CMK (cell line): ENCODE measurements around the gene PPP1R9A.

Experiments used
- DNase-seq: peaks from one replicate; pipeline ENCODE4 v3.0.0-alpha.2; 2010; ENCODE audit warnings: low read depth

Gene PPP1R9A

DNA sequence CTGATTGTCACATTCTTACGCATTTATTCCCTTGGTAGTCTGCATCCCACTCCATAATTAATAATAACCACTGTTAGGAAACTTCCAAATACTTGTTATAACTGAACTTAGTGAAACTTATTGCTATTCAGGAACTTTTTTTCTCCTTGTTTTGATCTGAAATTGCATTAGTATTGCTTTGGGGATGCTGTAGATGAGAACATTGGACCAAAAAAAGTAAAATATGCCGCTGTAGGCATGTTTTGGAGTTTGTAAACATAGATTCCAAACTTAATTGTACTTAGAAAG is 1.7 kb downstream of the PPP1R9A start:
- no peak for DNase-seq

DNA sequence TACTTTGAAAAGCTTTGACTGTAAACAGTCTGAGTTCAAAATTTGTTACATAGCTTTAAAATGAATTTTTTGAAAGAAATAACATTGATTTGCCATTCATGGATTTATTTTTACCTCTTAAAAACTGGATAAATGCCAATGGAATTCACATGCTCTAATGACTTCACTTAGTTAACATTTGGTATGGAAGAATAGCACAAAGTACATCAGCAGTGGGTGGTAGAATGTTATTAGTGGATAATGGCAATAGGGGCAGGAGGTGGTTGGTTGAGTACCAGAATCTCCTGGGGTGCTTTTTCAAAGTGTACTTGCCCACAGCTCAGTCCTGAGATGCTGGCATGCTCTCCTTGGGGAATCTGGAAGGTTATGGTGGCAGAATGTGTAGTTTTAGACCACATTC is 4.7 kb downstream of the PPP1R9A start:
- no peak for DNase-seq

DNA sequence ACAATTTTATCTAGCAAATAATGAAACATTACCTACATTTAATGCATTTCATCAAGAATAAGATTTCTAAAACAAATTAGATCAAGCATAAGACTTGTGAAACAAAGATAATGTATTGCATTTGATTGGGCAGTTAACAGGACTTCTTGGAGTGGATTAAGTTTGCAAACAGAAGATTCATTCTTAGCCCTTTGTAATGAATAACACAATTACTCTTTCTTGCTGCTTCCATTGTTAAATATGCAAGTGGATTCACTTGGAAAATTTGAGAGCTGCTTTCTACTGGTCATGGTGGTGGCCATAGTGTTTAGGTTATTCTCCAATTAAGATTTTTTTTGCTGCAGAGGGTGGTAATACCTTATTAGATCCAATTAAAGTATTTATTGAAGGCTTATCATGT is 6.0 kb downstream of the PPP1R9A start:
- no peak for DNase-seq

DNA sequence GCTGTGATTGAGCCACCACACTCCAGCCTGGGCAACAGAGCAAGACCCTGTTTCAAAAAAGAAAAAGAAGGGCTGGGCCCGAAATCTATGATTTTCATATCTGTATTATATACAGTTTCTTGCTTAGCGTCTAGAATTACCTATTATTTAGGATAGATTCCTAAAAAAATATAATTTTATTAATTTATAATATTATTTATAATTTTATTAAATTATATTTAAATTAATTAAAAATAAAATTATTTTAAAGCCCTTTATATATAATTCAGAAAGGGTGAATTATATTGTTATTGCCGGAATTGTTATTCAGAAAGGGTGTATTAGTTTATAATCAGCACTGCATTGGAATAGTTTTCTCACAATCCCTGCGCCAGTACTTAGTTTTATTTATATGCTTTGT is 14.5 kb downstream of the PPP1R9A start:
- no peak for DNase-seq

DNA sequence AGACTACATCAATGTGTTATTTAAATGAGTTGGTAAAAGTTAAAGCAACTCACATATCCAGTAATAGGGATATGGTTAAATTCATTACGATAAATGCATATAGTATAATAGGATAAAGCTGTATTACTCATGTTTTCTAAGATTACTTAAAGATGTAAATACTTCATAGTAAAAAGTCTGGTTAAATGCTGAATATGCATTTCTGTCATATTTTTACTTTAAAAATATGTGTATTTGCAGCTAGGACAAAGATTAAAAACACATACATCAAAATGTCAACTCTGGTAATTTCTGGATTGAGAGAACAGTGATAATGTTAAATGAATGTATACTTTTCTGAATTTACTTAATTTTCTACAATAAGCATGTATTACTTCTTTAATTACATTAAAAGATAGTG is 15.1 kb downstream of the PPP1R9A start:
- no peak for DNase-seq

DNA sequence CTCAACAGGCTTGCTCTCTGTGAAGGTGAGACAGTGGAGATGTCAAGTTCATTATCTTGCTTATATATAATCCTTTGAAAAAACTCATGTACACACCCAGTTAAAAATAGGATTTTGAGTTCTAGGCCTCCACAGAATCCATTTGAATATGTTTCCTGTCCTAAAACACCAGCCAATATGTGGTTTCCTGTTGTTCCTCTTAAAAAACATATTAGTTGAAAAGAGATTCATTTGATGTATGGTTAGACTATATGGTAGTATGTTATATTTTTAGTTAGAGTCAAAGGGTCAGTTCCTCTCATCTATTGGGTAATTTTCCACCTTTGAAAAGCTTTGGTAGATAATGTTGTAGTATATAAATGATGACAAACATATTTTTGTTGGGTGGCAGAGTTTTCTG is 16.0 kb downstream of the PPP1R9A start:
- DNase-seq: no peak

DNA sequence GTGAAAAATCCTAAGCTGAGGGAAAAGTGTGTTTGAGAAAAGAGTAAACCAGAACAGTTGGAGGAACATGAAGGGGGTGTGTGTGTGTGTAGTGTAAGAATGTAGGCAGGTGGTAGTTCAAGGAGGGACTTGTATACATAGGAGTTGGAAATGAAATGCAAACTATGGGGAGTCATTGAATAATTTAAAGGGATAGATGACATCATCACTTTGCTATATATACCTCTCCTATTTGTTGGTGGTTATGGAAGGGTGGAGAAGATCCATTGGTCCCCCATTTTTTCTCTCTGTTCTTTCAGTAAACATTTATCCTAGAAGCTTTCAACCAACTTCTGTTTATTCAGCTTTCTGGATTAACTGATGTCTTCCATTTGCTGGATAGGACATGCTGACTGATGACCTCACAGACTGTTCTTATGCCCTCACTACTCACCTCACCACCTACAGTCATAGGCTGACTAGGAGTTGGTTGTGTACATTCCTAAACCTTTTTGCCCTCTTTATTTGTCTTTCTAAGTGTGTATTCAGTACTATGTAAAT is 20.8 kb downstream of the PPP1R9A start:
- DNase-seq: no peak

DNA sequence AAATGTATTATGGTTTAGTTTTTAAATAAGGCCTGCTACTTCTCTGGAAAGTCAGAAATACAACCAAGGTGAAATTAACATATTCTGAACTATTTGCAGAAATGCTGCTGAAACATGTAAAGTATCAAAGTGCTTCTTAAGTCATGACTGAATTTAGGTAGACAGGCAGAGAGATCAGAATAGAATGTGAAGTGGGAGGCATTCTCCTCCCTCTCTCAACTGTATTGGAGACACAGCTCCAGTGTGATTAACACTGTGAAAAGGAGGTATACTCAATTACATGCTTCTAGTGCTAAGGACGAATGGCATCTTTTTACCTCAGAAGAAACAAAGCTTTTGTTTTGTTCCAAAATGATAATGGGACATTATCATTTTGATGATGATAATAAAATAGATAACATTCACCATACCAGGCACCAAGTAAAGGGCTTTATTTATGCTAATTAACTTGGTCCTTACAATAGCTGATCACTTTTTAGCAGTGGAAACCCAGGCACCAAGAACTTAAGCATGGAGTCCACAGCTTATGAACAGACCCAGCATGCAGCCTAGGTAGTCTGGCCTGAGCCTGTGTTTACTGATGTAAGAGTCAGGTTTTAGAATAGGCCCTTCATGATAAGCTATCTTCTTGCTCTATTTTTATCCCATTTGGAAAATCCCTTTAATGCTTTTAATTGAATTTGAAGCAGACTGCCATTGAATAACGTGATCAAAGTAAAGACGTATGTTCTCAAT is 26.0 kb downstream of the PPP1R9A start:
- no peak for DNase-seq

DNA sequence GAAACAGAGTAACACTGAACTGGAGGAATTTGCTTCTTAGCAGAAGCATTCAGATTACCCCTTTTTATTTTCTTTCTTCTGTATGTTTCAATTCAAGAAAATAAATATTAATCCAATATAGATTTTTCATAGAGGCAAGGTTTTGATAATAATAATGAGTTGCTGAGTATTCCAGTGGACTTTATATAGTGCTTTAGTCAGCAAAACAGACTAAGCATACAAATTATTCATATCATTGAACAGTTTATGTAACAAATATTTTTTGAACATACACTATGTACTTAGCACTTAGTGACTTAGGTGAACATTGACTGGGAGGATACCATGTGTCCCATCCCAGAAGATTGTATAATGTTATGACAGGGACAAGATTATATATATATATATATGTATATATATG is 32.0 kb downstream of the PPP1R9A start:
- DNase-seq: no peak

DNA sequence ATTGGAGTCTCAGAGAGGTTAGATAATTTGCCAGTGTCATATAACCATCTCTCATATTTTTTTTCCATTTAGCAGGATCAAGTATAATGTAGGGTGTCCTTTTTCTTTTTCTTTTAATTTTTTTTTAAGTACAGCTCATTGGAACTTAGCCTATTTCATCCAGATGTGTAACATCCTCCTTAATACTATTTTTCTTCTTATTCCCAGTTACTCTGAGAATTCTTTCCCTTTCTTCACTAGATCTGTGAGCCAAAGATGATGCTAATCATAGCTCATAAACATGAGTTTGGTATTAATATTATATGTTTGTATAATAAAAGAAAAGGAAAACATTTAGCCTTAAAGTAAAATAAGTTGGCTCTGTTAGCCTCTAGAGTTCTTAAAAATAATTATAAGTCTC is 32.8 kb downstream of the PPP1R9A start:
- DNase-seq: no peak

DNA sequence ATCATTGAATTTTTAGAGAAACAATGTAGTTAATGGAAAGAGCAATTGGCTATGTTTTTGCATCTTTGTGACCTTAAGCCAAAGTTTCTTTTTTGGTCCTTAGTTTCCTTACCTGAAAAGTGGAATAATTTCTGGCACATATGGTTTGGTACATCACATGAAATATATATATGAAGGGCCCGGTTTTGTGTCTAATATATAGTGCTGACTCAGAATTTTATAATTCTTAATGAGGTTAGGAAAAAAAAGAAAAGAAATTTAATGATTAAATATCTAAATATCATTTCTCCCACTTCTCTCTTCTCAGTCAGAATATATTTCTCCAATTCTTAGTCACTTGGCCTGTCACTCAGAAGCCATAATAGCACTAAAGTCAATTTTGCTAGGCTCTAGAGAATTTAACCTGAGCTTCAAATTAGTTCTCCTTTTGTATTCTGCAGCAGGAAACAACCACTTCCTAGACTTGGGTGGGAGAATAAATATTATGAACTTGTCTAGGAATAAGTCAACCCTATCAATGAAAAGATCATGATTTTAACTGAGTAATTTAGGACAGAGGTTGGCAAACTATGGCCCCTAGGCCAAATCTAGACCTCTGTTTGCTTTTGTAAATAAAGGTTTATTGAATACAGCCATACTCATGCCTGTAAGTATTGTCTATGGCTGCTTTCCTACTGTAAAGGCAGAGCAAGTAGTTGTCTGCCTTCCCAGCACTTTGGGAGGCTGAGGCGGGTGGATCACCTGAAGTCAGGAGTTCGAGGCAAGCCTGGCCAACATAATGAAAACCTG is 34.6 kb downstream of the PPP1R9A start:
- DNase-seq: no peak

DNA sequence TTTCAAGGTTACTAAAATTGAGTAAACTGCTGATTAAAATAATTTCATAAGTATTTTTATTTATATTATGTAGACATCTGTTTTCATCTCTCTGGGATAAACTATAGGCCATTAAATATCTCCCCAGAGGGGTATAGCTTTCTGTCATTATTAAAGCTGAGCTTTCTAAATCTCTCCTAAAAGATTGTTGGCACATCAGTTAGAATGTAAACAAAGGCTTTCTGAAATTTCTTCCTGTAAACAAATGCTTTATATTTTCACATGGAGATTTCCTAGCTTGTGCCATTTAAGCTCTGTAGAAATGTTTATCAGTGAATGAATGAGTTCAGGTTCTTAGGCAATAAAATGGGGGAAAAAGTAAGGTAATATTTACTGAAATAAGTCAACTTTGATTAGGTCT is 35.7 kb downstream of the PPP1R9A start:
- no peak for DNase-seq

DNA sequence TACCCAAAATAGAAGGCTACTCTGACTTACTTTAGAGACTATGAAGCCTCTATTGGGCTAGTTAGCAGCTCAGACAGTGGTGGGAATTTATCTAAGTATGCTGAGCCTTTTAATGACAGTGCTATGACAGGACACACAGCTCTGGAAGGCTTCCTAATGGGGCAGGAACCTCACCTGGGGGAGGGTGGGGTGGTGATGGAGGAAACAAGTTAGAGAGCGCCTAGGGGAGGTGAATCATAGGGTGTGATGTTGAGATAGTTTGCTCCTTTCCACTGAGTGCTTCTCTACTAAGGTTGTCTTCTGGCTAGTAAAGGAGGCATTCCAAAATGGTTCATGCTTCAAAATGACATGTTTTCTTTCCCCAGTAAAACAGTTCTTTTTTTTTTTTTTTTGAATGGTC is 42.1 kb downstream of the PPP1R9A start:
- no peak for DNase-seq

DNA sequence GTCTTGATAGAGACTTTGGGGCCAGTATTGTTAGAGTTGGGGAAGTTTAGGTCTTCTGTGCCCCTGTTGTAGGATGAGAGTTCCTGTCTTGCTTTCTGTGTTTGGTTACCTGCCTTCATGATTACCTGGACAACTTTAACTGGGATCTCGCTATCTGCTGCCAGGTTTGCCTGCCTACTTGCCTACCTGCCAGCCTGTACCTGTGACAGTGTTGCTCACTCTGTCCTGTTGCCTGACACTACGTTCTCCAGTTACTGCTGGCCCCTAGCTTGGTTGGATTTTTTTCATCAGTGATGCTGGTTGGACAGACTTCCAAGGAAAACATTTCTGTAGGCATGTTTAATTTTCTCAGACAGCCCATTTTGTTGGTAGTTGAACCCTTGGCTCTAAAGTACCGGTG is 48.4 kb downstream of the PPP1R9A start:
- no peak for DNase-seq

DNA sequence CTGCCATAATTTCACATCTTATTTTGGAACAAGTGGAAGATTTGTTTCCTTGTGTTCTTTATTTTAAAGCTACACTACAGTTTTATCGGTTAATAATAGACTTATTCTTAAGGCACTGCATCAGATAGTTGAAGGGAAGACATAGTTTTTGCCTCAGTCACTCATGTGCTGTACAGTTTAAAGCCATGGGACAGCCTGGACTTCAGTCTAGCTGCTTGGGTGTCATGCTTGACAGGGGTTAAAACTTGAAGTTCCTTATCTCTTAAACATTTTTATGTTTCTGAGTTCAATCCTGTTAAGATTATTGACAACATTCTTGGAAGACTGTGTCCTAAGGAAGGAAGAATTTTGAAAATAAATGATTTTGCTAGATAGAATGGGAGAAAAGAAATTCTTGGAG is 49.7 kb downstream of the PPP1R9A start:
- no peak for DNase-seq

DNA sequence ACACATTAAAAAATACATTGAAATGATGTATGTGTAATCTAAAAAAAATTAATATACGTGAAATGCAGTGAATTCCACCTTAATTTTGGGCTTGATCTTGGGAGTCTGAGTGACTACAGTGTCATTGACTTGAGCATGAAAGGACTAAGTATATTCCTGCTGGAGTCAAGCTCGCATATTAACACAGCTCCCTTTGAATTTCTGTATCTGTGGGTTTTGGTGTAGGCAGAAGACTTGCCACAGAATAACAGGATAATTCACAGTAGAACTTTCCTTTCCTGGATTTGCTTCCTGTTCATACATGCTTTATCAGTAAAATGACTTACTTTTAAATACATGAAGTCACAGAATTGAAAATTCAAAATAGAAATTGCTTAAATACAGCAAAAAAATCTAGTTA is 55.3 kb downstream of the PPP1R9A start:
- no peak for DNase-seq

DNA sequence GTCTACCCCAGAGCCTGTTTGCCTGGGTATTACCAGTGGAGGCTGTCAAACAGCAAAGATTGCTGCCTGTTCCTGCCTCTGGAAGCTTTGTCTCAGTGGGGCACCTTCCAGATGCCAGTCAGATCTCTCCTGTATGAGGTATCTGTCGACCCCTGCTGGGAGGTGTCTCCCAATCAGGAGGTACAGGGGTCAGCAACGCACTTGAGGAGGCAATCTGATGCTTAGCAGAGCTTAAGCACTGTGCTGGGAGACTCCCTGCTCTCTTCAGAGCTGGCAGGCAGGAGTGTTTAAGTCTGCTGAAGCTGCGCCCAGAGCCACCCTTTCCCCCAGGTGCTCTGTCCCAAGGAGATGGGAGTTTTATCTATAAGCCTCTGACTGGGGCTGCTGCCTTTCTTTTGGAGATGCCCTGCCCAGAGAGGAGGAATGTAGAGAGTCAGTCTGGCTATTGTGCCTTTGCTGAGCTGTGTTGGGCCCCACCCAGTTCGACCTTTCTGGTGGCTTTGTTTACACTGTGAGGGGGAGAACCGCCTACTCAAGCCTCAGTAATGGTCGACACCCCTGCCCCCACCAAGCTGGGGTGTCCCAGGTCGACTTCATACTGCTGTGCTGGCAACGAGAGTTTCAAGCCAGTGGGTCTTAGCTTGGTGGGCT is 62.2 kb downstream of the PPP1R9A start:
- DNase-seq: no peak

DNA sequence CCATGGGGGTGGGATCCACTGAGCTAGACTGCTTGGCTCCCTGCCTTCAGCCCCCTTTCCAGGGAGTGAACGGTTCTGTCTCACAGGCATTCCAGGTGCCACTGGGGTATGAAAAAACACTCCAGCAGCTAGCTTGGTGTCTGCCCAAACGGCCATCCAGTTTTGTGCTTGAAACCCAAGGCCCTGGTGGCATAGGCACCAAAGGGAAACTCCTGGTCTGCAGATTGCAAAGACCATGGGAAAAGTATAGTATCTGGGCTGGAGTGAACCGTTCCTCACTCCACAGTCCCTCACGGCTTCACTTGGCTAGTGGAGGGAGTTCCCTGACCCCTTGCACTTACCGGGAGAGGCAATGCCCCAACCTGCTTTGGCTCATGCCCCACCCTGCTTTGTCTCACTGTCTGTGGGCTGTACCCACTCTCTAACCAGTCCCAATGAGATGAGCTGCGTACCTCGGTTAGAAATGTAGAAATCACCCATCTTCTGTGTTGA is 62.7 kb downstream of the PPP1R9A start:
- no peak for DNase-seq

DNA sequence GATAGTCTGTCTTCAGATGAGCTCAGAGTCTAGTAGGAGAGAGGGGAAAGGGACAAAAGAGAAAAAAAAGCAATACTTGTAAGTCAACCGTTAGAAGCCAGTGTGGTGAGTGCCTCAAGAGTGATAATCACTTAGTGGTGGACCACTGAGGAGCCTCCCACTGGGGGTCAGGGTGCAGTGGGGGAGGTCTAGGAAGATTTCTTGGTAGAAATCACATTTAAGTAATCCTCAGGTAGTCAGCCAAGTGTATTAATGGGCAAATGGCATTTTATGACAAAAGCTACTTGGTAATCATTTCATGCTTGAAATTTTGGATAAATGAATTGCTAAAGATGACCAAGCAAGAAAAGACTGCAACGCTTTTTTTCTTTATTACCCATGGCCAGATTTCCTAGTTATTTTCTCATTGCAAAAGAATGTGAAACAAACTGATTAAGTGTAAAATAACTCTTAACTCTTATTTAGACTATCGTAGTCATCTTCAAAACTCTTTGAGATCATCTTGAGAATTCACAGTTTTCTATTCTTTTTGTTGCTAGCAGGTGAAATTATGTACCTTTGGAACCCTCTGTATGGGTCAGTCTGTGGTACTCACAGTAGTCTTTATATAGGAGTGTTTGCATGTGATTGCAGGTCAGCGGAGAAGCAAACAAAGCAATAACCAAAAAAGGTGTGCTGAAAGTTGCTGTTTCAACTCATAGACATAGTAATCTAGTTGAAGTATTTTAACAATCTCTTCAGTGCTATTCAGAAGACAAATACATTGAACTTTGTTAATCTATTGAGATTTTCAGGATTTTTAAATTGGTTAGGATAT is 63.9 kb downstream of the PPP1R9A start:
- DNase-seq: no peak

DNA sequence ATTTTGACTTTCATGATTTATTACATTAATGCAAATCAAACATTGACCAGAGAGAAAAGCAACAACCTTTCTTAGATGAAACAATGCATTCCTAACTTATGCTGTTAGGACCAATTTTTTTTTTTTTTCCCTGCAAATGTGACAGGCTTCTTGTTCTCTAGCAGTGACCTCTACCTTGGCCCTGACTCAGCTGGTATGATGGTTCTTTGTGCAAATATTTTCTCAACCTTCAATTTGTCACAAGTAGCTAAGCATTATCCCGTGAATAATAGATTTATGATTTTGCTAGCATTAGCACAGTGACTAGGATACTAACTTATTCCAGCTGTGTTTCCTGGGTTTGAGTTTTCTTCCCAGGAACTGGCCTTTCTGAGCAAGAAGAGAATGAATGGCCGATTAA is 64.9 kb downstream of the PPP1R9A start:
- DNase-seq: no peak

DNA sequence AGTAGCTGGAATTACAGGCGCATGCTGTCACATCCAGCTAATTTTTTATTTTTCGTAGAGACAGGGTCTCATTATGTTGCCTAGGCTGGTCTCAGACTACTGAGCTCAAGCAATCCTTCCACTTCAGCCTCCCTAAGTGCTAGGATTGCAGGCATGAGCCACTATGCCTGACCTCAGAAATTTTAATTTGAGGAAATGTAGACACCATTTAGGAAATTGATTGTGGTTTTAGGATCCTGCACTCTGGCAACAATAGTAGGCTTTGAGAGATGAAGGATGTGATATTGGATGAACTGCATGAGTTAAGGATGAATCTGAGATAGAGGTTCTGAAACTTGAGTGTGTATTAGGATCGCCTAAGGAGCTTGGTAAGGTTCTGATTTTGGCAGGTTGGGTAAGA is 66.5 kb downstream of the PPP1R9A start:
- no peak for DNase-seq

DNA sequence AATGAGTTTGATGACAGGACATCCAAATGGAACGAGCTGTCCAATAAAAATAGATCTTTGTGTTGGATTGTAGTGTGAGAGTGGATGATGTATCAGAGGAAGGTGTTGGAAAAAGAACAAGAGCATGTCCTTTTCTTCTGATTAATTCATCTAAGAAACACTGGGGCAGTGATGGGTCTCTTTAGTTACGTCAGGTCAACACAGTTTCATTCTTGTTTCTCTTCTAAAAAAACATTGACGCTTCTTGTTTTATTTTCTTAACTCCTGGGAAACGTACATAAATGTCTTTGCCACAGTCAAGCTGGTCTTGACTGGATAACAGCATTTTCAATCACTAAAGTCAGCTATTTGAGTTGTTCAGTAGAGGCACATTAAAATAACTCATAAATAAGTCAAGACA is 67.0 kb downstream of the PPP1R9A start:
- DNase-seq: no peak
